ENCODE results near the gene GCNT1.

GRCh38 chr9:76424491-76424890 is 34.5 kb upstream of the GCNT1 start:
- TF ChIP-seq CTCF (IDR thresholded peaks at IDR 0.05; ENCODE audit: low read depth, low read length, poor library complexity, severe bottlenecking) (no peak), EZH2phosphoT487 (IDR thresholded peaks at IDR 0.05; ENCODE audit: borderline replicate concordance, low read length) (no peak)

Measured in DOHH2 (cell line).